HFFc6 (cell line): ENCODE results near the gene BMF. TPM values are rescaled to one million over a fixed set of nuclear protein-coding genes. Genes with fewer than 3 reads are reported as not detected.
"Not testable (repeated sequence)": the region's sequence is repeated elsewhere in the genome, so short reads cannot be mapped to it uniquely, and the experiment has no call there.

Experiments
- DNase-seq: peaks from one replicate; pipeline ENCODE4 v3.0.0-alpha.2; 2018
- H3K27ac Mint-ChIP-seq: 2 replicates; pipeline ENCODE4 v1.8.0; 2020; ENCODE audit warnings: mild to moderate bottlenecking, mixed read lengths
- H3K27me3 Mint-ChIP-seq: 2 replicates; pipeline ENCODE4 v1.8.0; 2021; ENCODE audit warnings: mild to moderate bottlenecking, moderate library complexity, mixed read lengths; ENCODE audit not compliant: insufficient read depth
- H3K36me3 Mint-ChIP-seq: 2 replicates; pipeline ENCODE4 v1.8.0; 2021; ENCODE audit warnings: low read depth, mixed read lengths
- H3K4me1 Mint-ChIP-seq: 2 replicates; pipeline ENCODE4 v1.8.0; 2020; ENCODE audit warnings: low read depth, mixed read lengths
- H3K4me3 Mint-ChIP-seq: 2 replicates; pipeline ENCODE4 v1.8.0; 2020; ENCODE audit warnings: mild to moderate bottlenecking, moderate library complexity, mixed read lengths
- H3K9me3 Mint-ChIP-seq: 2 replicates; pipeline ENCODE4 v1.8.0; 2020; ENCODE audit warnings: mild to moderate bottlenecking, mixed read lengths
- CTCF ChIP-seq: fragments of 200-600 bp; sonication (generic); IDR thresholded peaks from 2 replicates; pipeline ENCODE4 v1.5.0; 2021; ENCODE audit warnings: antibody characterized with exemption, mild to moderate bottlenecking
- total RNA-seq, 6 experiments: library from RNA; stranded (reverse); fragmentation: NEBNext Ultra II Directional; extraction: Animal tissue kit (Norgen Biotek cat#: 25700); gene quantifications; 2 replicates in 1 of 6; 3 replicates in 5 of 6; pipeline ENCODE4 v1.2.3, GENCODE V29; 2021

BMF gene
- total RNA-seq, 6 experiments from 2014 or later, result 0.57 to 1.2 (median 0.81) TPM

- Mint-ChIP-seq H3K27ac (no peak overlapping the region), H3K9me3 (no peaks in the 10 kb centered on the region), H3K4me3 (no peak overlapping the region), H3K27me3 (peaks cover 8% of the 10 kb centered on the region), H3K4me1 (peaks cover 13% of the 10 kb centered on the region), H3K36me3 (no peaks in the 10 kb centered on the region; the same call in 1 of the 2 replicates)
- no peak for TF ChIP-seq CTCF
- no peak for DNase-seq
These were observed 42.8 kb upstream of the BMF start for GRCh38 chr15:40151499-40151898.

- H3K36me3 Mint-ChIP-seq, result no peaks in the 10 kb centered on the region; the same call in 1 of the 2 replicates
- H3K9me3 Mint-ChIP-seq, result no peaks in the 10 kb centered on the region
- no peak overlapping the region for H3K4me3 Mint-ChIP-seq
- no peak for TF ChIP-seq CTCF
- peak; percentile 56 for DNase-seq
- peaks cover 8% of the 10 kb centered on the region for H3K27me3 Mint-ChIP-seq
- peaks cover 24% of the 10 kb centered on the region for H3K4me1 Mint-ChIP-seq
- no peak overlapping the region for H3K27ac Mint-ChIP-seq
These were observed 41.7 kb upstream of the BMF start for GRCh38 chr15:40150163-40150925.

GRCh38 chr15:40149339-40149738 is 40.7 kb upstream of the BMF start:
- Mint-ChIP-seq H3K27ac (no peak overlapping the region), H3K4me1 (peaks cover 24% of the 10 kb centered on the region), H3K4me3 (no peak overlapping the region), H3K27me3 (peaks cover 10% of the 10 kb centered on the region), H3K9me3 (no peaks in the 10 kb centered on the region), H3K36me3 (no peaks in the 10 kb centered on the region; the same call in 1 of the 2 replicates)
- TF ChIP-seq CTCF, result no peak
- DNase-seq, result no peak

- Mint-ChIP-seq H3K36me3 (no peaks in the 10 kb centered on the region; the same call in 1 of the 2 replicates), H3K4me3 (no peak overlapping the region), H3K27ac (no peak overlapping the region), H3K4me1 (peaks cover 24% of the 10 kb centered on the region), H3K9me3 (no peaks in the 10 kb centered on the region), H3K27me3 (peaks cover 22% of the 10 kb centered on the region)
- peak; percentile 3 for DNase-seq
- no peak for TF ChIP-seq CTCF
These were observed 37.4 kb upstream of the BMF start for GRCh38 chr15:40146037-40146436.

- Mint-ChIP-seq H3K36me3 (no peaks in the 10 kb centered on the region), H3K9me3 (no peaks in the 10 kb centered on the region), H3K4me1 (peaks cover 13% of the 10 kb centered on the region), H3K4me3 (no peak overlapping the region), H3K27ac (no peak overlapping the region), H3K27me3 (peaks cover 16% of the 10 kb centered on the region)
- no peak for TF ChIP-seq CTCF
- no peak for DNase-seq
These were observed 33.7 kb upstream of the BMF start for GRCh38 chr15:40142428-40142827.

GRCh38 chr15:40138201-40138570 is 29.5 kb upstream of the BMF start:
- H3K36me3 Mint-ChIP-seq, H3K4me1 Mint-ChIP-seq, H3K27ac Mint-ChIP-seq, H3K27me3 Mint-ChIP-seq, H3K4me3 Mint-ChIP-seq, H3K9me3 Mint-ChIP-seq, DNase-seq: not testable (repeated sequence)
